T-helper 1 cell treated with Interleukin-12 subunit alpha and Interleukin-12 subunit beta and Interleukin-4 antibody, amounts not matched to agents 30 ng/mL and 1 ng/mL, for 36 hours (primary cell): ENCODE data around the gene ACBD4. TPM values are rescaled to one million over a fixed set of nuclear protein-coding genes. Genes with fewer than 3 reads are reported as not detected.

Experiments
- intact Hi-C: fragments of 100-400 bp; cut with micrococcal nuclease; formaldehyde crosslinking; loops from one replicate; pipeline ENCODE4 v1.15.1; 2024
- total RNA-seq: library from RNA; stranded (reverse); gene quantifications from 2 replicates; pipeline ENCODE4 v1.2.3, GENCODE V29; 2022

Gene ACBD4, protein sequence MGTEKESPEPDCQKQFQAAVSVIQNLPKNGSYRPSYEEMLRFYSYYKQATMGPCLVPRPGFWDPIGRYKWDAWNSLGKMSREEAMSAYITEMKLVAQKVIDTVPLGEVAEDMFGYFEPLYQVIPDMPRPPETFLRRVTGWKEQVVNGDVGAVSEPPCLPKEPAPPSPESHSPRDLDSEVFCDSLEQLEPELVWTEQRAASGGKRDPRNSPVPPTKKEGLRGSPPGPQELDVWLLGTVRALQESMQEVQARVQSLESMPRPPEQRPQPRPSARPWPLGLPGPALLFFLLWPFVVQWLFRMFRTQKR
- total RNA-seq: 12.0 and 12.5 TPM in 2 replicates

DNA sequence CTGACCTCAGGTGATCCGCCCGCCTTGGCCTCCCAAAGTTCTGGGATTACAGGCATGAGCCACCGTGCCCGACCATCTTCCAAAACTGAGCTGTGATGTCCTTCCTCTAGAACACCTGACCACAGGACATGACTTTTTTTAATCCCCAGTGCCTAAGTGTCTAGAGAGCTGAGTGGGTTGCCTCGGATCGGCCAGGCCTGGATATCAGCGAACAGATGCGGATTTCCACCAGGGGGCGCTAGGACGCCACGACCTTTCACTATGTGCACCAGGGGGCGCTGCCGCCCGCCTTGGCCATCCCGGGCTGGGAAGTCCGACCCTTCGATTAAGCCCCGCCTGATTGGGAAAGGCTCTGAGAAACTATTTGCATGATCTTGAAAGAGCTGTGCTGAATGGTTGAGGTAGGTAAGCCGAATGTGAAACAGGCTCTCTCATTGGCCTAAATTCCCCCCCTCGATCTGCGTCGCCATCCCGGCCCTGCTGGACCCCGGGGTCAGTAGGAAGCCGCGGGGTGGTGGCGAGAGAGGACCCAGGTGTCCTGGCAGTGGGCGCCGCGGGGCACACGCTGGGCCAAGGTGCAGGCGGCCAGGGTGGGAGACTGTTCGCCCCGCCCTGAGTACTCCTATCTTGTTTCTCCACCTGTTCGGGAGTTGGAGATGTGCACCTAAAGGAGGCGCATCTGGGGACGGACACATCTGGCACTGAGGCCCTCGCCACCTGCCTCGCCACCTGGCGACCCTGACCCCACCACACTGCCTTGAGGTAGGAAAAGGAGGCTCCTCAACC is at the start of gene ACBD4:
Gene ACBD4 (plus strand): TSS at position 496 of the 786 bp plus-strand sequence. CDS start 458 bp downstream, outside the sequence.
- intact Hi-C loops: loop anchor here (1.0 to 2.0 kb wide), 12 partner anchors 13 to 250 kb away; partner anchors contain the start of genes C1QL1, EFTUD2, HEXIM1 and HEXIM2

DNA sequence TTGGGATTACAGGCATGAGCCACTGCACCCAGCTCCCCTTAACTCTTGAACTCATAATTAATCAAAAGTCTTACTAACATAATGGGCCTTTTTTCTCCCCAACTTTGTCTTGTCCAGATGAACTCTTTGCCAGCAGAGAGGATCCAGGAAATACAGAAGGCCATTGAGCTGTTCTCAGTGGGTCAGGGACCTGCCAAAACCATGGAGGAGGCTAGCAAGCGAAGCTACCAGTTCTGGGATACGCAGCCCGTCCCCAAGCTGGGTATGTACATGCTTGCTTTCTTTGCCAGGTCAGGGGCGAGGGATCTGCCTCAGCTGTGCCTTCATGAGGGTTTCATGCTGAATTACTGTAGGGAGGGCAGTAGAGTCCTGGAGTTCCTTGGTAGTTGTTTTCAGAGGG is 49.1 kb upstream of the ACBD4 start:
- intact Hi-C loops: no loop called here

DNA sequence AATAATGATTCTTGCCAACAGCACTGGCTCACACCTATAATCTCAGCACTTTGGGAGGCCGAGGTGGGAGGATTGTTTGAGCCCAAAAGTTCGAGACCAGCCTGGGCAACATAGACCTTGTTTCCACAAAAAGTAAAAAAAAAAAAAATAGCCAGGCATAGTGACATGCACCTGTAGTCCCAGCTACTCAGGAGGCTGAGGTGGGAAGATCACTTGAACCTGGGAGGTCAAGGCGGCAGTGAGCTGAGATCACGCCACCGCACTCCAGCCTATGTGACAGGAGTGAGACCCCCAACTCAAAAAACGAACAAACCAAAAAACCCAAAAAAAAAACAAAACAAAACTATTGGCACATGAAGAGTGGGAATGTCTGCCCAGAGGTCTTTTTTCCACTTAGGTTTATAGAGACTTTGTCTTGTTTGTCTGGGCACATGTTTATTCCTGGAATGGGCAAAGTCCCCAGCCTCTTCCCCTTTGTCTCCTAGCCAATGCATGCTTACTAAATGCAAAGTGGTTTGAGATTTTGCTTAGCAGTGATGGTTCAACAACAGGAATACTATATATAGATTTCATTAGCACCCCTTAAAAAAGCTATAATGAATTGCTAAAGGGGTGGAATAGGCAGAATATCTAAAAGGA is 48.5 kb upstream of the ACBD4 start:
- intact Hi-C loops: no loop called here

DNA sequence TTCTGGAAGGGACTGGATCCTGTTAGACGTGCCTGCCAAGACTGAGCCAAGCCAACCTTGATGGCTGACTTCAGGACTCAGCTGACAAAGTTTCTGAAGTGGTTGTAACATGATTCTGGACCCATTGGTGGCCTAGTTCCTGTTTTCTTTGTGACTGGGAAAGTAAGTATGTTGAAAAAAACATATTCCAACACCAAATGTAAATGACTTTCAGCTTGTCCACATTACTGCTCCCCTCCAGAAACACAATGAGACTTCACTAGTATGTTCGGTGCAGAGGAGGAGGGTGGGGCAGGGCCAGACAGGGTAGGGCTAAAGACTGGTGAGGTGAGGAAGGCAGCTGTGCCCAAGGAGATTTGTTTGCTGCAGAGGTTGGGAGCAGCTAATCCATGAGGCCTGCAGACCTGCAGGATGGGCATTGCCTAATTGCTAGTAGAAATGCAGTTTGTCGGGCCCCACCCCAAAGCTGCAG is 47.9 kb upstream of the ACBD4 start:
- intact Hi-C loops: no loop called here

DNA sequence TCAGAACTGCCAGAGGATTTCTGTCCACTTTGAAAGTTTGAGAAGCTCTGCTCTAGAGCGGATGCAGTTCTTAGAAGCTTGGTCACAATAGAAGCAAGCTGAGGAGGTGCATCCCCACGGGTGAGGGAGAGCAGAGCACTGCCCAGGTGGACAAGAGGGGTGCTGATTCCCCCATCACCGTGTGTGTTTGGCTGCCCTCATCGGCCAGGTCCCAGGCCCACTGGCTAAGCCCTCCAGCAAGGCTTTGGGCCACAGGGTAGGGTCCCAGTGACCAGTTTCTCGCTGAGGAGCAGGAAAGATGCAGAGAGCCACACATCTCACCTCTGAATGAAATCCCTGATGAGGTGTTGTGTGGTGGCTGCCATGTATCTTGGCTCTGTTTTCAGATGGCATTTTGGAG is 47.5 kb upstream of the ACBD4 start:
- intact Hi-C loops: no loop called here

DNA sequence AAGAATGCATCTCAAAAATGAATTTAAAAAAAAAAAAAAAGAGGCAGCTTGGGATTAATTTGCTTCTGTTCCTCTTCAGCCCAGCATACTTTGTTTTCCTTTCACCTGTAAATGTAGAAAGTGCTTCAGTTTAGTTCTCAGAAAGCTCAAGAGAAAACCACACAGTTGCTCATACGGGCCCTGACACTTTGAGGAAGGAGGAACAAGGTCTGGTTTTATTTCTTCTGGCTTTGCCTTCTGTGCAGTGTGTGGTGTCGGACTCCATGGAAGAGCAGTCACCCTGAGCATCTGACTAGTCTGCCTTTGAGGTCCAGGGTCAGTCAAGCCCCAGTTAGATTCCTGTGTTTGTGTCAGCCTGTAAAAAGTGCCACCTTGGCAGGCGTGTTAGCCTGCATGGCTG is 46.7 kb upstream of the ACBD4 start:
- intact Hi-C loops: no loop called here

DNA sequence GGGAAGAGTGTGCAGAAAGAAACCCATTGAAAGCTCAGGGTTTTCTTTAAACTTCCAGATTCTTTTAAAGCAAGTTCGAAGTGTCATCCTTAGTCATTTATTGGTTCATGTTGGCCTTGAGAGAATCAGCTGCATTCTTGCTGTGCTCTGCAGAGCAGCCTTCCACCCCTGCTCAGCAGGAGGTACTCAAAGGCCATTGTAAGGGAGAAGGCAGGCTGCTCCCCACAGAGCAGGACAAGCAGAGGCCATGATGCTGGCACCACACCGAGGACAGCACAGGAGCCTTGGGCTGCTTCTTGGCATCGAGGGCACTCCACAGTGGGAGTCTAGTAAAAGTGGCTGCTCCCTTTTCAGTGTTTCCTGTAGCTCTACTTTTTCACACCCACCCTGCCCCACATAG is 44.8 kb upstream of the ACBD4 start:
- intact Hi-C loops: no loop called here

DNA sequence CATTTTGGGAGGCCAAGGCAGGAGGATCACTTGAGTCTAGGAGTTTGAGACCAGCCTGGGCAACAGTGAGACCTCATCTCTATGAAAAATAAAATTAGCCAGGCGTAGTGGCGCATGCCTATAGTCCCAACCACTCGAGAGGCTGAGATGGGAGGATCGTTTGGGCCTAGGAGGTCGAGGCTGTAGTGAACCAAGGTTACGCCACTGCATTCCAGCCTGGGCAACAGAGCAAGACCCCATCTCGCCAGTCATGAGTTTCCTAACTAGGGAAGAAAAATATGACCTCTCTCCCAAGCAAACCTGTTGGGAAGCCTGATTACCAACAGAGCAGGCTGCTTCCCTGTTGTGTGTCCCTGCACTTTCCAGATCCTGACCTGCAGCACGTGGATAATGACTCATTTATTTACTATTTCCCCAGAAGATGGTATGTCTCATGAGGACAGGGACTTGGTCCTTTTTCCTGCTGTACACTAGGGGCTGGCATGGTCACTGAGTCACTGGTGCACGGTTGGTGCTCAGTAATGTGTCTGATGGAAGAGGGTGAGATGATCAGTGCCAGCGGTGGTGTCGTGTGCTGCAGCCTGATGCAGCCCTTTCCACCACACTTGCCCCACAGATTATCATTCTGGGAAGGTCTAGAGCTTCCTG is 43.6 kb upstream of the ACBD4 start:
- intact Hi-C loops: no loop called here

DNA sequence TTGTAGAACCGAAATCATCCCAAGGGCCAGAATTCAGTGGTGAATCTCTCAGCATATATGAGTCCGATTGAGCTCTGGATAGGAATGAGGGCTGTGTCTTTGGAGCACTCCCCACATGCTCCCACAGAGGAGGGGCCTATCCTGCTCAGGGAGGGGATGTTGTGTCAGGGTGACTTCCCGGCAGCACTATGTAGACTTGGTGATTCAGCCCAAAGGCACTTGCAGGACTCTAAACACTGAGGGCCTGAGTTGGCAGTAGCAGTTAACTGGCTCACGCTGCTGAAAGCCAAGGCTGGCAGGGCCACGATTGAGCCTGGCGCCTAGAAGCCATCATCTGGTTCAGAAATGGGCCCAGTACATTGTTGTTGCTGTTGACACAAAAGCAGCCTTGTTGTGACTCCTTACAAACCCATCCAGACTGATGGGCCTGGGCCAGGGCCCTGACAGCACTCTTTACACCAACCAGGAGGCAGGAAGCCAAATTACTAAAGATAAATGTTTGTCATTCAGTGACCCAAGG is 42.5 kb upstream of the ACBD4 start:
- intact Hi-C loops: no loop called here

DNA sequence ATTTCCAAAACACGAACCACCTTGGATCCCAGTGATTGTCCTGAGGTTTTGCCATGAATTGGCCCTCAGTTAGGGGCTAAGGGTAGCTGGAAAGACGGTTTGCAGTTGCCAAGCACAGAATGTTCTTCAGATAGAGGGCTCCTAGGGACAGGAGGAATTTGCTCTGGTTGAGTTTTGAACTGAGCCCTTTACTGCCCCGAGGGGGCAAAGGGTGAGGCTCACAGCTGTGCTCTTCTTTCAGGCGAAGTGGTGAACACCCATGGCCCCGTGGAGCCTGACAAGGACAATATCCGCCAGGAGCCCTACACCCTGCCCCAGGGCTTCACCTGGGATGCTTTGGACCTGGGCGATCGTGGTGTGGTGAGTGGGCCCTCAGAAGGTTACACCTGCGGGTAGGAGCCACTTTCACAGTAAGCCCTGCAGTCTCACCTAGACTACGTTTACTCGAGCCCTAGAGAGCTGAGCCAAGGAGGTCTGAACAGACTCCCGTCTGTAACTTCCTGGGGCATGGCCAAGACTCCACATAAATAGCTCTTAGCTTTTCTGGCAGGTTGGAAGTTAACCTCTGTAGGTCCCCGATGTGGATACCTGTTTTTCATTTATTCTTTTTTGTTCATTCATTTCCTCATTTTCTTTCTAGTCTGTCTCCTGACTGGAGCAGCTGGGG is 41.9 kb upstream of the ACBD4 start:
- intact Hi-C loops: no loop called here

DNA sequence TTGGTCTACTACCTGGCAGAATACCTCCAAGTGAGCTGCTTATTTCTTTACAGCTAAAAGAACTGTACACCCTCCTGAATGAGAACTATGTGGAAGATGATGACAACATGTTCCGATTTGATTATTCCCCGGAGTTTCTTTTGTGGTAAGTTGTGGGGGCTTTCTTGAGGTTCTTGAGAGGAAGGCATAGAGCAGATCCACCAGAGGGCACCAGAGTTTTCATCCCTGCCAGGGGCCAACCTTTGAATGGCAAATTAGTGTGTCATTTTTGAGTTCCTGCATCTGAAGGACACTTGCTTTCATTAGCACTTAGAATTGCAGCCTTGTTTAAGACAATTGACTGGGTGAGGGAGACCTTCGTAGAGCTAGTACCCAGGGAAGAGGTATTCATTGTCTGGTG is 39.3 kb upstream of the ACBD4 start:
- intact Hi-C loops: no loop called here

DNA sequence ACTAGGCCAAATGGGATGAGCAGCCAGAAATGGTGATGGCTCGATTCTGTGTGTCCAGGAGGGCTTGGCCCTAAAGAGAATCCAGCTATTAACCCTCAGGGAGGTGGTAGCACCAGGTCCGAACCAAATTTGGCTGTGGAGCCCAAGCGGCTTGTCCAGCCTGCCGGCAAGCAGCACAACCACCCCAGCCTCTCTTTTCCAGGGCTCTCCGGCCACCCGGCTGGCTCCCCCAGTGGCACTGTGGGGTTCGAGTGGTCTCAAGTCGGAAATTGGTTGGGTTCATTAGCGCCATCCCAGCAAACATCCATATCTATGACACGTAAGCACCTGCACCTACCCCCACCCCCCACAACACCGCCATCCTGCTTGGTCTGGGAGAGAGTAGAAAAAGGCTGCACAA is 38.6 kb upstream of the ACBD4 start:
- intact Hi-C loops: no loop called here

DNA sequence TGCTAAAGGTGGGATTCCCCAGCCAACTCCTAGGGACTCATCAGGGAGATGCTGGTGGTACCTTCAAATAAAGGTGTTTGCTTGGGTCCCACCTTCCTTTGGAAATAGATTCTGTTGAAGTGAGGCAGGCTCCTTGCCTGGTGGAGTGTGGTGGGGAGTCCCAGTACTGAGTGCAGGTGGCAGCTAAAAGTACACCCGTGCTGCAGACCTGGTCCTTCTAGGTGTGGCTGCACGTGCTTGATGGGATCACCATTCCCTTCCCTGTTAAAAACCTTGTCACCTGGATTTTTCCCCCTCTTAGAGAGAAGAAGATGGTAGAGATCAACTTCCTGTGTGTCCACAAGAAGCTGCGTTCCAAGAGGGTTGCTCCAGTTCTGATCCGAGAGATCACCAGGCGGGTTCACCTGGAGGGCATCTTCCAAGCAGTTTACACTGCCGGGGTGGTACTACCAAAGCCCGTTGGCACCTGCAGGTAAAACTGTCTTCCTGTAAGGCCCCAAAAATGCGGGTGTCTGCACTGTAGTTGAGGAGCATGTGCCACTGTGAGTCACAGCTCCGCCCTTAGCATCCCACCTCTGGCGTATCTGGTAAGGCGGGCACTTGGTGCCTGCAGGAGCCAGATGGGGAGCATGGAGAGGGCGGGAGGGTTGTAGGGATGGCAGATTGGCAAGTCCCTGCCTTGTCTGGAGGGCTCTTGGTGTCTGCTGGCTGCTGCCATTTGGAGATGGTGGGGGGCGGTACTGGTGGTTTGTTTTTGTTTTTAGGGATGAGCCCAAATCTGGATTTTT is 37.2 kb upstream of the ACBD4 start:
- intact Hi-C loops: loop anchor here (1.0 to 2.0 kb wide), 3 partner anchors 35 to 178 kb away; partner anchors contain the start of gene PLCD3

DNA sequence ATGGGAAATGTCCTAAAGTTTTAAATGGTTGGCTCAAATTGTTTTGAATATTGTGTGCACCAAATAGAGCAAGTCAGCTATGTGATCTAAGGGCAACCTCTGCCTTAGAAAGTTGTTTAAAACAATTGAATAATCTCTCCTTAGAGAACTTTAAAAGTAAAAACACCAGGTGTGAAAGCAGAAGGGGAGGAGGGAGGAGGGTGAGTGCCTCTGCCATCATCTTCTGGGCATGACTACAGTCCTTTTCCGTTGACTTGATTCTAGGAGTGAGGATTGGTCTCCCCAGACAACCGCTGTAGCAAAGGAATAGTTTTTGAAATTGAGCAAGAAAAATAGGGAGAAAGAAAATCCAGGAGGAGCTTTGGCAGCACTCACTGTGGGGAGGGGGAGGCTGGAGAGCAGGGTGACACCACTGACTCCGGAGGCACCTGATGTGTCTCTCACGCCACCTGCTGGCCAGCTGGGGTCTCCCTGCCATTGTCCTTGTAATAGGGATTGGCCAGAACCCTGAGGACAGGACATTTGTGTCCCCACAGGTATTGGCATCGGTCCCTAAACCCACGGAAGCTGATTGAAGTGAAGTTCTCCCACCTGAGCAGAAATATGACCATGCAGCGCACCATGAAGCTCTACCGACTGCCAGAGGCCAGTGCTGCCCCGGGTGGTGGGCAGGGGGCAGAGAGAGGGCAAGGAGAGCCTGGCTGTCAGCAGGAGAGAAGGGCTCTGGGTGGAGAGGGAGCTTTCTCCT is 36.4 kb upstream of the ACBD4 start:
- intact Hi-C loops: loop anchor here (1.0 to 2.0 kb wide), 6 partner anchors 34 to 324 kb away; partner anchors contain the start of genes DCAKD and PLCD3

DNA sequence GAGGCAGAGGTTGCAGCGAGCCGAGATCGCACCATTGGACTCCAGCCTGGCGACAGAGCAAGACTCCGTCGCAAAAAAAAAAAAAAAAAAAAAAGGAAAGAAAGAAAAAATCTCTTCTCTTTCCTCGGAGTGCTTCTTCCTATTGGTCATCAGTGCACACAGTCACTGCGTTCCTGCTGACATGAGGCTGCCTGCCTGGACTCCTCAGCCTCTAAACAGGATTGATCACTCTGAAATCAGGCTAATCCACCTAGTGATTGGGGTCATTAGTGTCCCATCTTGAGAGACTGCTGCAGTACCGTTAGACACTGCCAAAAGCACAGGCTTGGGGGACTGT is 34.0 kb upstream of the ACBD4 start:
- intact Hi-C loops: no loop called here

DNA sequence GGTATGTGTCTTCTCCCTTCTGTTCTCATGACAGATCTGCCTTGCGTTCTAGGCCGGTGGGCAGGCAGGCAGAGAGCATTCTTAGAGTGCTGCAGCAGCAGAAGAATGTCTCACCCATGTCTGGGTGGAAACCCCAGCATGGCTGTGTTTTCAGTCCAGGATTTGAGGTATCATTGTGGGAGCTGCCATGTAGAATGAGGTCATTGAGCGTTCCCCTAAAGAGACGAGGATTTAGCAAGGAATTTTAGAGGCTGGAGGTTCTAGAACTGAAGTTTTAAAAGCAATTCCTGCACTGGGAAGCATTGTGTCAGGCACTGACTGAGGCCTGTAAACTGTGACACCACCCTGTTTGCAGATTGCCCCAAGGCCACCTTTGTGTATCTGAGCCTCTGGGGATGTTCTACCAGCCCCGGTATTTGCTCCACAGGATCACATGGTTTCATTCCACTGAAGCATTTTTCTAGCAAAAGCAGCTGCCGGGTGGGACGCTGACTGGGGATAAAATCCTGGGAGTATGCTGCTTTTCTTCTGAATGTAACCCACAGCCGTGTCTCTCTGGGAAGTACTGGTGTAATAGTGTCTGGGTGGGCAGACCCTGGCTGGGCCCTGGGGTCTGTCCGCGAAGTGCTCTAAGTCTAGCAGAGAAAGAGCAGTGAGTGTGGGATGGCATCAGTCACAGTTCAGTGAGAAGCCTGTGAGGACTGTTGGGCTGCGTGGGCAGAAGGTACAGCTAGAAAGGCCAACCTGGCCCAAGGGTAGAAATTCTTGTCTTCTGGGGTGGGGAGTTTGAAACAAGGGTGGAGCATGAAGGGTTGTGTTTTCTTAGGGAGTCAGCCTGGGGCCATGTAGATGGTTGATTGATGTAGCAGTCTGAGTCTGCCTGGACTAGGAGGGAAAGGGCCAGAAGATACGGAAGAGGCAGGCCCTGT is 33.3 kb upstream of the ACBD4 start:
- intact Hi-C loops: no loop called here

DNA sequence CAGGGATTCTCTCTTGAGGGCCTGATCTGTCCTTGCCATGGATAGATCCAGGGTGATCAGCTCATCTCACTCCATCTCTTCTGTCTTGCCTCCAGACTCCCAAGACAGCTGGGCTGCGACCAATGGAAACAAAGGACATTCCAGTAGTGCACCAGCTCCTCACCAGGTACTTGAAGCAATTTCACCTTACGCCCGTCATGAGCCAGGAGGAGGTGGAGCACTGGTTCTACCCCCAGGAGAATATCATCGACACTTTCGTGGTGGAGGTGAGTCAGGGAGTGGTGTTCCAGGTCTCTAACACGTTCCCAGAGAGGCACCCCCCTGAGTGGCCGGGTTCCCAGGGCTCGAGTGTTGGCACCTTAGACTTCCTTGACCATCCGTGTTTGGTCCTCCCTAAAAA is 32.6 kb upstream of the ACBD4 start:
- intact Hi-C loops: no loop called here

DNA sequence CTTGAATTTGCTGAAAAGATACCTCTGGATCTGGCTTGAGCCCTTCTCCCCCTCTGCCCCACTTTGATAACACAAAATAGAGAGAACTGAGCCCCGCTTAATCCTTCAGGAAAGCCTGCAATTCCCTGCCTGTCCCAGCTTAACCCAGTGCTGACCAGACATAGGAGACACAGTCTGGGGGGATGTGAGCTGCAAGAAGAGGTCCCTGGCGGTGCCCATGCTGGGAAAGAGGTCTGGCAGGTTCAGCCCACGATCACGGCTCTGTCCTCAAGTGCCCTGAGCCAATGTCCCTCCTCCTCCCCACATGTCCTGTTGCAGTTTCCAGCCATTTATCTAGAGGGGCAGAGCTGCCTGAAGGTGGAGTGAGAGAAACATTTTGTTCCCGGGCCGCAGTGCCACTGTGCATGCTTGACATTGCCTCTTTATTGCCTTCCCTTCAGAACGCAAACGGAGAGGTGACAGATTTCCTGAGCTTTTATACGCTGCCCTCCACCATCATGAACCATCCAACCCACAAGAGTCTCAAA is 32.2 kb upstream of the ACBD4 start:
- intact Hi-C loops: no loop called here
